GM21367 (cell line): ENCODE measurements around the gene B4GAT1.
"Not testable (repeated sequence)": the region's sequence is repeated elsewhere in the genome, so short reads cannot be mapped to it uniquely, and the experiment has no call there.

Experiments used
- ATAC-seq: cut with Tn5 transposase; IDR thresholded peaks from one replicate; pipeline ENCODE4 v1.9.1; 2021; ENCODE audit not compliant: unreplicated experiment

Gene B4GAT1

DNA sequence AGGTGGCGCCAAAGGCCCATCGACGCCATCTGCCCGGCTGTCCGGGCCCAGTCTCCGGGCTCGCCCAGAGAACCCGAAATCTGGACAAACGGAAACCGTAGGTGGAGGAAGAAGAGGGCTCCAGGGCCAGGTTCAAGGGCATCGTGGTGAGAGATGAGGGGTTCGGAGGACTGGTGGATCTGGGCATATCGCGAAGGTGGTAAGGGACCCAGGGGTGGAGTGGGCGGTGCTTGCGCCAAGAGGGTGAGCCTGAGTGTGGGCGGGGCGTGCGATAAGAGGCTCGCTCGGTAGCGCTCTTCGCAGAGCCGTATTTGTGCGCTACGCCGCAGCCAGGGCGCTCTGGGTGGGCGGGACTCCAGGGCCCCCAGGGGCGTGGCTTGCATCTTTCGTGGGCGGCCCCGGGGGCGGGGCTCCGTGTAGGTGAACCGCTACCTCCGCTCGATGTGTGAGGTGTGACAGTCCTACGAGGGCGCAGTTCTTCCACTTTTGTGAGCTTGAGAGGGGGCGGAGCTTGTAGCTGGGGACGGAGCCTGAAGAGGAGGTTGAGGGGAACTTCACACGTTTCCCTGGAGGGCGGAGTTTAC is 35.4 kb downstream of the B4GAT1 start:
- ATAC-seq, result peak; percentile 59

DNA sequence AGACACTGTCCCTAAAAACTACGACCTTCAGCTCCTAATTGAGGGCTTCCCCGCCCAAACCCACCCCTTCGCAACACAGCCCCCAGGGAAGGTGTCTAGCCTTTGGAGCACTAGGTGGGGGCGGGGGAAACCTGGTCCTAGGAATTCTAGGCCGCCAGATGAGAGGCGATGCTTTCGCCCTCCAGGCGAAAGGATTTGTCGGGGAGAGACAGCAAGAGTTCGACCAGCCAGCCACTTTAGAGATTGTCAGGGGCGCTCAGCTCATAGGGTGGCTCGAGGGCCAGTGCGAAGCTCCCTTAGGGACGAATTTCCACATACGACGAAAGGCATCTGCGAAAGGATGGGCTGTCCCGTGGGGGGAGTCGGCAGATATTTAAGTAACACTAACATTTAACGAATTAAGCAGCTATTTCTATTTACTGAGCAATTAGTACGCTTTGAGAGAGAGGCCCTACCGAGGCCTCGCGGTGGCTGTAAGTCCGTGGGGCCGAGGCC is 35.9 kb downstream of the B4GAT1 start:
- ATAC-seq, result no peak

DNA sequence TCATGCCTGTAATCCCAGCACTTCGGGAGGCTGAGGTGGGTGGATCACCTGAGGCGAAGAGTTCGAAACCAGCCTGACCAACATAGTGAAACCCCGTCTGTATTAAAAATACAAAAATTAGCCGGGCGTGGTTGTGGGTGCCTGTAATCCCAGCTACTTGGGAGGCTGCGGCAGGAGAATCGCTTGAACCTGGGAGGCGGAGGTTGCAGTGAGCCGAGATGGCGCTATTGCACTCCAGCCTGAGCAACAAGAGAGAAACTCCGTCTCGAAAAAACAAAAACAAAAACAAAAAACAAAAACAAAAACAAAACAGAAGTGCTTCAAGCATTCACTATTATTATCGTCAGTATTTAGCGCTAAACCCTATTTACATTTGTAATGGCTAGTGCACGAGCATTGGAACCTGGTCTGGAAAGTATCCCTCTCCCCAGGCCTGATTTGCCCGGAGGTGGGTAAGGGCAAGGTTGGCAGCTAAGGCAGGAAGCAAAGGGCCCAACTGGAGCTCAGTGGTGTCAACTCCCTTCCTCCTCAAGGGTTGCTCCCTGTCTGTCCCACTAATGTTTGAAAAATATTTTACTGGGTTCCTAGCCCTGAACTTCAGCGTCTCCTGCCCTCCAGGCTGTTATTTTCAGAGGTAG is 36.5 kb downstream of the B4GAT1 start:
- ATAC-seq, result not testable (repeated sequence)

DNA sequence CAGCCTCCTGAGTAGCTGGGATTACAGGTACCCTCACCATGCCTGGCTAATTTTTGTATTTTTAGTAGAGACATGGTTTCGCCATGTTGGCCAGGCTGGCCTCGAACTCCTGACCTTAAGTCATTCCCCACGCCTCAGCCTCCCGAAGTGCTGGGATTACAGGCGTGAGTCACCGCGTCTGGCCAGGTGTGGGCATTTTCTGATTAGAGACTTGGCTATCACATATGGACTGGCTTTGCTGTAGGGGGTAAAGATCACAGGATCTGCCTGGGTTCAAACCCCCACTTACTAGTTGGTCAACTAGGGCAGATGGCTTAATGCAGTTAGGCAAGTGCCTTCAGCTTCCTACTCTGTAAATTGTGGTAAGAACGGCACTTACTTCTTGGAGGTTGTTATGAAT is 37.1 kb downstream of the B4GAT1 start:
- no peak for ATAC-seq

DNA sequence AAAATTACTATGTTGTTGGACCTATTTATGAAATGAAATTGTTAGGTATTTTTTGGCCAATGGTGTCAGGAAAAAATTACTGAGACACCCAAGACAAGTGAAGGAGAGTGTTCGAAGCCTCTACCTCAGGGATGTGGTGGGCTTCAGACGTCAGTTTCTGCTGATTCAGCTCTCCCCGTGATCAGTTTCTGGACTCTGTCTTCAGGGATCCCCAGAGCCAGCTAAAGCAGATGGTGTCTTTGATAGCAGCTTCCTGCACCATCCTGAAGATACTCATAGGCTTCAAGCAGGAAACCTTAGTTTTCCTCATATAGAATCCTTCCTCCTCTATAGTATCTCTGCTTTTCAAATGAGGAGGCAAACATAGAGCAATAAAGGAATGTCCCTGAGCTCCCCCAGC is 38.0 kb downstream of the B4GAT1 start:
- ATAC-seq, result no peak

DNA sequence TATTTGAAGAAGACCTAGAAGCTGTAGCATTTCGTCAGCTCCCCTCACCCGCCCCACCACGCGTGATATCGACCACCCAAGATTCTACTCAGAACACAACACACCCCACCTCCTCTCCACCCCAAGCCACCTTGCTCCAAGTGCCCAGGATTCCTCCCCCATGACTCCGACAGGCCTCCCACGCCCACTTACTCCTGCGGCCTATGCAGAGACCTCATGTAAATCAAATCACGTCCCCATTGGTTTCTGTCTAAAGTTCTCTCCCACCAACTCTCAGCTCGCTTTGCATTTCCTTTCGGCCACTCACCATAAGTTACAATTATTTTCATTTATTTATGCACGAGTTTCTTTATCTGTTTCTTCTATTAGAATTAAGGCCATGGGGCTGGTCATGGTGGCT is 44.8 kb downstream of the B4GAT1 start:
- ATAC-seq, result no peak

DNA sequence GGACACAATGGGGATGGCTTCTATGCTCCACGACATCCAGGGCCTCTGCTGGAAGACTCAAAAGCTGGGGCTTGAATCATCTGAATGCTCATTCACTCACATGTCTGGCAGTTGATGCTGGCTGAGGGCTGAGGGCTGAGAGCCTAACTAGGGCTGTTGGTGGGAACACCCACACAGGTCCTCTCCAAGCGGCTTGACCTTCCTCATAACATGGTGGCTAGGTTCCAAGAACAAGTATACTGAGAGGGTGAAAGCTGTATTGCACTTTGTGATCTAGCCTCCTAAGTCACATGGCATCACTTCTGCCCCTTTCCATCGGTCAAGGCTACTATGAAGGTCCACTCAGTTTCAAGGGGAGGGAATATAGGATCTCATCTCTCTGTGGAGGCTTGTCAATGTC is 48.2 kb downstream of the B4GAT1 start:
- ATAC-seq, result no peak

DNA sequence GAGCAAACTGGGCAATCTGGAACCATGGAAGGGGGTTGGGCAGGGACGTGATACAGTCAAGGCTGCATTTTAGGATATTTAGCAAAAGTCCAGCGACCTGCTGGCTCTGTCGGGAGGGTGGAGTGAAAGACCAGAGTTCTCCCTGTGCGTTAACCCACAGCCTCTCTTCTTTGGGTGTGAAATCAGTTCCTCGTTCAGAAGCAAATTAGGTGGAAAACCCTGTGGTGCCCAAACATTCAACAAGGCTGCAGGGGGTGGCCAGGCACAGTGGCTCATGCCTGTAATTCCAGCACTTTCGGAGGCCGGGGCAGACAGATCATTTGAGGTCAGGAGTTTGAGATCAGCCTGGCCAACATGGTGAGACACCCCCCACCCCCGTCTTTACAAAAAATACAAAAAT is 49.8 kb downstream of the B4GAT1 start:
- ATAC-seq, result no peak
